Hematopoietic multipotent progenitor cell treated with erythropoietin and hydrocortisone succinate and interleukin-3 and kit ligand, for 17 days (in vitro differentiated cells): Measurements from ENCODE around the gene COASY.
"Not testable (repeated sequence)": the region's sequence is repeated elsewhere in the genome, so short reads cannot be mapped to it uniquely, and the experiment has no call there.

Source experiments
- DNase-seq: peaks from one replicate; pipeline ENCODE4 v3.0.0-alpha.2; 2015; ENCODE audit warnings: low spot score

The COASY gene

DNA sequence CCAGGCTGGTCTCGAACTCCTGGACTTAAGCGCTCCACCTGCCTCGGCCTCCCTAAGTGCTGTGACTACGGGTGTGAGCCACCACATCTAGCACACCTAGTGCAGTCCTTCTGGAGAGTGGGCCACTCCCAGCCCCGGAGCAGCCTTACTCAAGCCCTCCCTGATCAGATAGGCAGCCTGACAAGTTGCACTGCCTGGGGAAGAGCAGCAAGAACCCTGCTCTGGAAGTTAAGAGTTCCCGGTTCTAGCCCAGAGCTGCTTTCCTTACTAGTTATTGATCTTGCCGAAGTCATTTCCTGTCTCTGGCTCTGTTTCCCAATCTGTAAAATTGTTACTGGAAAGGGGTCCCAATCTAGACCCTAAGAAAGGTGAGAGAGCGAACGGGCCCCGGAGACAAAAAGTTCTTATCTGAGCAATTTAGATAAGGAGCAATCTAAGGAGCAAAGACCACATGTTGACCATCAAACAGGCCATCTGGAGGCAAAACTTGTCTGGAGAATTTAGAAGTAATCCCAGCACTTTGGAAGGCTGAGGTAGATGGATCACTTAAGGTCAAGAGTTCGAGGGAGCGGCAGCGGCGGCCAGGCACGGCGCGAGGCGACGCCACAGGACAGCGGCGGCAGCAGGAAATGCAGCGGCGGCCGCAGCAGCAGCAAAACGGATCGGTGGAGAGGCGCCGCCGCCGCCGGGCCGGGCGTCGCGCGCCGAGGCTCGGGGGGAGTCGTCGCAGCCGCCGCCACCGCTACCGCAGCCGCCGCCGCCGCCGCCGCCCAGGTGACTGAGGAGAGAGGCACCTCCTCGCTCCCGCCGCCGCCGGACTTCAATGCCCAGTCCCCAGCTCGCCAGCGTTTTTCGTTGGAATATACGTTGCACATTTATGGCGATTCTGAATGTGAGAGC, 30.2 kb upstream of the COASY start:
- DNase-seq, result peak; percentile 47

DNA sequence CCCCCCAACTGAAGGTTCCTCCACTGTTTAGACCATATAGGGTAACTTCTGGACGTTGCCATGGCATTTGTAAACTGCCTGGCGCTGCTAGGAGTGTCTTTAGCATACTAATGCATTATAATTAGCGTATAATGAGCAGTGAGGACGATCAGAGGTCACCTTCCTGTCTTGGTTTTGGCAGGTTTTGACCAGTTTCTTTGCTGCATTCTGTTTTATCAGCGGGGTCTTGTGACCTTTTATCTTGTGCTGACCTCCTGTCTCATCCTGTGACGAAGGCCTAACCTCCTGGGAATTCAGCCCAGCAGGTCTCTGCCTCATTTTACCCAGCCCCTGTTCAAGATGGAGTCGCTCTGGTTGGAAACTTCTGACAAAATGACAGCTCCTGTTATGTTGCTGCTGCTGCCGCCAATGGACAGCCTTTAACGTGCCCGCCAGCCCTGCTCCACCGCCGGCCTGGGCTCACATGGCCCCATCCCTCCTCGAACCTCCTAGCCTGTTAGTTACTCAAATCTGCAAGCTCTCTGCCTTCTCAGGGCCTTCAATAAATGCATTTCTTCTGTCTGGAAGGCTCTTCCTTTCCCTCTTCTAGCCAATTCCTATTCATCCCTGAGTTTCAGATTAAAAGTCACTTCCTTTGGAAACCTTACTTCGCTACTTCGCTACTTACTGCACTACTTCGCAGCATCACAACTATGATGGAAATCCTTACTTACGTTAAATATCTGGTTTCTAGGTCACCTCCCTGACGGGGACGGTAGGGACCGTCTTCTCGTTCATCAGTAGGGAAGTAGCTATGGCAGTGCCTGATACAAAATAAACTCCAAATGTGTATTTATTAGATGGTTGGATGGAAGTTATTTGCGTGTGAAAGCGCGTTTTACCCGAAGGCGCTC, 26.5 kb upstream of the COASY start:
- DNase-seq, result no peak

DNA sequence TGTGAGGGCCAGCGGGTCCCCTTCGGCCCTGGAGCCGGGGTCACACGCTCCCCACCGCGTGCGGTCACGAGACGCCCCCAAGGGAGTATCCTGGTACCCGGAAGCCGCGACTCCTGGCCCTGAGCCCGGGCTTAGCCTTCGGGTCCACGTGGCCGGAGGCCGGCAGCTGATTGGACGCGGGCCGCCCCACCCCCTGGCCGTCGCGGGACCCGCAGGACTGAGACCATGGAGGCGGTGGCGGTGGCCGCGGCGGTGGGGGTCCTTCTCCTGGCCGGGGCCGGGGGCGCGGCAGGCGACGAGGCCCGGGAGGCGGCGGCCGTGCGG, 25.9 kb upstream of the COASY start, which contains the start of gene NAGLU:
Gene NAGLU (plus strand): TSS at position 194 of the 324 bp plus-strand sequence. CDS start 32 bp downstream, at position 226.
- peak; percentile 88 for DNase-seq

DNA sequence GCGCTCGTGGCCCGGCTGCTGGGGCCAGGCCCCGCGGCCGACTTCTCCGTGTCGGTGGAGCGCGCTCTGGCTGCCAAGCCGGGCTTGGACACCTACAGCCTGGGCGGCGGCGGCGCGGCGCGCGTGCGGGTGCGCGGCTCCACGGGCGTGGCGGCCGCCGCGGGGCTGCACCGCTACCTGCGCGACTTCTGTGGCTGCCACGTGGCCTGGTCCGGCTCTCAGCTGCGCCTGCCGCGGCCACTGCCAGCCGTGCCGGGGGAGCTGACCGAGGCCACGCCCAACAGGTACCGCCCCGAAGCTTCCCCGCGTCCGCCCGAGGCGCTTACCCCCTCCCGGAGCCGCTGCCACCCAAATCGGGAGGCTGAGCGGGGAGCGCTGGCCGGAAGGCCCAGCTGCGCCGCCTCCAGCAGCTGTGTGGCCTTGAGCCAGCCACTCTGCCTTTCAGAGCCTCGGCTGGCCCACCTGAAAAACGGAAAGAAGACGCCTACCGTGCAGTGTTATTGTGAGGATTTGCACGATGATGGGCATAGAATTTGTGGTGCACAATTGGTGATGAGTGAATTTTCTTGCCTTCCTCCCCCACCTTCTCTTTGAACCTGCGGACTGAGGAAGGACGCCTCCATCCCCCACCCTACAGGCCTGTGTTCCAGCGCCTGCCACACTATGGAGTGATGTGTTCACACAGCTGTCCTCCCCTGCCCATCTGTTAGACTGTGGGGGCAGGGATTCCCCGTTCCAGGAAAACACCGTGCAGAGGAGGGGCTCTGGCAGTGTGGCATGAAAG, 25.4 kb upstream of the COASY start:
- peak; percentile 78 for DNase-seq

DNA sequence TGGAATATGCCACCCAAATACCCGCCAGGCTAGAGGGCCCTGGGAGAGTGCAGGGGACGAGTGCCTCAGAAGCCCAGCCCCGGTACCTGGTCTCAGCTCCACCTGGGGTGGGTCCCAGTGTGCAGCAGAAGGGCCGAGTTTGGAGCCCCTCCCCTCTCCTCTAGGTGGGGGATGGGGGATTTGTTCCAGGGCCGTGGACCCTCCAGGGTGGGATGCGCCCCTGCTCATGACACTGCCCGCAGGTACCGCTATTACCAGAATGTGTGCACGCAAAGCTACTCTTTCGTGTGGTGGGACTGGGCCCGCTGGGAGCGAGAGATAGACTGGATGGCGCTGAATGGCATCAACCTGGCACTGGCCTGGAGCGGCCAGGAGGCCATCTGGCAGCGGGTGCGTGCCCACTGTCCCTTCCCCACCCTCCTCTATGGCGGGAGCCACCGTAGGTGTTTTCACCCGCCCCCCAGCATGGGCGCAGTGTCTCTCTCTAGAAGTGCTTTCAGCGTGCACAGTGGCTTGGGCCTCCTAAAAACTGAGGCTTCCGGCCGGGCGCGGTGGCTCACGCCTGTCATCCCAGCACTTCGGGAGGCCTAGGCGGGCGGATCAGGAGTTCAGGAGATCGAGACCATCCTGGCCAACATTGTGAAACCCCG, 24.7 kb upstream of the COASY start:
- DNase-seq, result no peak

DNA sequence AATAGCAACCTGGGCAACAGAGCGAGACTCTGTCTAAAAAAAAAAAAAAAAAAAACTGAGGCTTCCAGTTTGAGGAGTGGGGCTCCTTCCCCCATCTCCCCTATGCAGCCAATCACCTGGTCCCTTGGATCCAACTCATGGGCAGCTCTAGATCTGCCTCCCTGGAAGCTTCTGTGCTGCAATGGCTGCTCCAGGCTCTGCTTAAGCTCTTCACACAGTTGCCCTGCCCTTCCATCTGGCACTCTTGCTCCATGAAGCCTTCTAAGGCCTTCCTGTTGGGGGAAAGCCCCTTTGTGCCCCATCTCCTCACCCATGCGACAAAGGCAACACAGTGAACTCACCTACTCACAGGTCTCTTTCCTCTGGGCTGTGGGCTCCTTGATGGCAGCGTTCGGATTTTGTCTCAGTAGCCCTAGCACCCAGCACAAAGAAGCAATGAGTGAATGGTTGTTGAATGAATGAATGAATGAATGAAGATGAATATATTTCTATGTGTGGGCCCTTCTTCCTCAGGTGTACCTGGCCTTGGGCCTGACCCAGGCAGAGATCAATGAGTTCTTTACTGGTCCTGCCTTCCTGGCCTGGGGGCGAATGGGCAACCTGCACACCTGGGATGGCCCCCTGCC, 24.0 kb upstream of the COASY start:
- no peak for DNase-seq

DNA sequence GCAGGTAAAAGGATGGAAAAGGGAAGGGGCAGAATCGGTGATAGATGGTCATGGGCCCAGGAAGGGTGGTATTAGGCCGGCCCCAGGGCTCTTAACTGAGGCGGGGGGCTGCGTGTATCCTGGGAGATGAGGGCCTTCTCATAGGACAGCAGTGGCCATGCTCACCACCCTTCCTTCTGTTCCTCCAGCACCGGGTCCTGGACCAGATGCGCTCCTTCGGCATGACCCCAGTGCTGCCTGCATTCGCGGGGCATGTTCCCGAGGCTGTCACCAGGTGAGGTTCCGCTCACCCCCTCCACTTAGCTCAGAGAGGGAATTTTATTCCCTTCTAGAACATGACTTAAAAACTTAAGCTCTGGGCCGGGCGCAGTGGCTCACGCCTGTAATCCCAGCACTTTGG, 23.5 kb upstream of the COASY start:
- no peak for DNase-seq

DNA sequence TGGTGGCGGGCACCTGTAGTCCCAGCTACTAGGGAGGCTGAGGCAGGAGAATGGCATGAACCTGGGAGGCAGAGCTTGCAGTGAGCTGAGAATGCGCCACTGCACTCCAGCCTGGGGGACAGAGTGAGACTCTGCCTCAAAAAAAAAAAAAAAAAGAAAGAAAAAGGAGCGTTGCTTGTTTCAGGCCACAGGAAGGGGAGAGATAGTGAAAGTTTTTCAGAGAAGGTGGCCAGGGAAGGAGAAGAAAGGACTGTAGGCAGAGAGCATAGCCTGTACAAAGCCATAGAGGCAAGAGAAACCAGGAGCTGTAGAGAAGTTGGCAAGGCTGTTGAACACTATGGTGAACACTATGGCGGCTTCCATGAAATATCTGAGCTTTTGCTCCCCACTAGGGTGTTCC, 21.4 kb upstream of the COASY start:
- DNase-seq, result not testable (repeated sequence)

DNA sequence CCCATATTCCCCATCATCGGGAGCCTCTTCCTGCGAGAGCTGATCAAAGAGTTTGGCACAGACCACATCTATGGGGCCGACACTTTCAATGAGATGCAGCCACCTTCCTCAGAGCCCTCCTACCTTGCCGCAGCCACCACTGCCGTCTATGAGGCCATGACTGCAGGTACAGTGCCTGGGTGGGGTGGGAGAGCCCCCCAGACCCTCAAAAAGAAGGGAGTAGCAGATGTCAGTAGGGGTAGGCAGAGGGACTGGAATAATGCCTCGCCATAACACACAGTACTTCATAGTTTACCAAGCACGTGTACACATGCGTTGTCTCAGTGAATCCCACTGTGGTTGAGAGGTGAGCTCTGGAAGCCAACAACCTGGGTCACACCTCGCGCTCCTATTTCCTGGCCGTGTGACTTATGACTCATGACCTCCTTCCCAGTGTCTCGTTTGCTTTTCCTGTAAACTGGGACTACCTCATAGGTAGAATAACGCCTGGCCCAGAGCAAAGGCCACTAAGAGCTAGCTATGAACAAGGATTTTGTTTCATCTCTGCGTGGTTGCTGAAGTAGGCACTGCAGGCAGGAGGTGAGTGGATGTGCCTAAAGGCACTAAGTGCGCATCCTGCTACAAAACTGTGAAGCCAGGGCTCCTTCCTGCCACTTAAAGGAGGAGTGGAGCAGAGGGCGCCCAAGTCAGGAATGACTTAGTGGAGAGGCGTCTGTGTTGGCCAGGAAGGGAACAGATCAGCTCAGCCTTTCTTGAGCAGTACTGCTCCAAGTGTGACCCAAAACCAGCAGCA, 20.7 kb upstream of the COASY start:
- no peak for DNase-seq

DNA sequence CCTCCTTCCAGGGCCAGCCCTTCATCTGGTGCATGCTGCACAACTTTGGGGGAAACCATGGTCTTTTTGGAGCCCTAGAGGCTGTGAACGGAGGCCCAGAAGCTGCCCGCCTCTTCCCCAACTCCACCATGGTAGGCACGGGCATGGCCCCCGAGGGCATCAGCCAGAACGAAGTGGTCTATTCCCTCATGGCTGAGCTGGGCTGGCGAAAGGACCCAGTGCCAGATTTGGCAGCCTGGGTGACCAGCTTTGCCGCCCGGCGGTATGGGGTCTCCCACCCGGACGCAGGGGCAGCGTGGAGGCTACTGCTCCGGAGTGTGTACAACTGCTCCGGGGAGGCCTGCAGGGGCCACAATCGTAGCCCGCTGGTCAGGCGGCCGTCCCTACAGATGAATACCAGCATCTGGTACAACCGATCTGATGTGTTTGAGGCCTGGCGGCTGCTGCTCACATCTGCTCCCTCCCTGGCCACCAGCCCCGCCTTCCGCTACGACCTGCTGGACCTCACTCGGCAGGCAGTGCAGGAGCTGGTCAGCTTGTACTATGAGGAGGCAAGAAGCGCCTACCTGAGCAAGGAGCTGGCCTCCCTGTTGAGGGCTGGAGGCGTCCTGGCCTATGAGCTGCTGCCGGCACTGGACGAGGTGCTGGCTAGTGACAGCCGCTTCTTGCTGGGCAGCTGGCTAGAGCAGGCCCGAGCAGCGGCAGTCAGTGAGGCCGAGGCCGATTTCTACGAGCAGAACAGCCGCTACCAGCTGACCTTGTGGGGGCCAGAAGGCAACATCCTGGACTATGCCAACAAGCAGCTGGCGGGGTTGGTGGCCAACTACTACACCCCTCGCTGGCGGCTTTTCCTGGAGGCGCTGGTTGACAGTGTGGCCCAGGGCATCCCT, 18.5 kb upstream of the COASY start:
- DNase-seq, result no peak

DNA sequence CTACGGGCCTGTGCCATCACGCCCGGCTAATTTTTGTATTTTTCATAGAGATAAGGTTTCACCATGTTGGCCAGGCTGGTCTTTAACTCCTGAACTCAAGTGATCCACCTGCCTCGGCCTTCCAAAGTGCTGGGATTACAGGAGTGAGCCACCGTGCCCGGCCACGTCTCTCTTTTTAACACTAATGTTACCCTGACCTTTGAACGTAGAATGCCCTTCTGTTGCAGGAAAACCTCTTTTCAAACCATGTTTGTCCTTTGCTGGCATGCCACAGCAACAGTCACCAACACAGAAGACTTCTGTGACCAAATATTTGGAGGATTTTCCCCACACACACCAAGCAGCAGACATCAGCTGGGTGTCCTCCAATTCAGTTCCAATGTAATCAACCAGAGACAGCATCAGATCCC, 17.1 kb upstream of the COASY start:
- DNase-seq, result no peak

DNA sequence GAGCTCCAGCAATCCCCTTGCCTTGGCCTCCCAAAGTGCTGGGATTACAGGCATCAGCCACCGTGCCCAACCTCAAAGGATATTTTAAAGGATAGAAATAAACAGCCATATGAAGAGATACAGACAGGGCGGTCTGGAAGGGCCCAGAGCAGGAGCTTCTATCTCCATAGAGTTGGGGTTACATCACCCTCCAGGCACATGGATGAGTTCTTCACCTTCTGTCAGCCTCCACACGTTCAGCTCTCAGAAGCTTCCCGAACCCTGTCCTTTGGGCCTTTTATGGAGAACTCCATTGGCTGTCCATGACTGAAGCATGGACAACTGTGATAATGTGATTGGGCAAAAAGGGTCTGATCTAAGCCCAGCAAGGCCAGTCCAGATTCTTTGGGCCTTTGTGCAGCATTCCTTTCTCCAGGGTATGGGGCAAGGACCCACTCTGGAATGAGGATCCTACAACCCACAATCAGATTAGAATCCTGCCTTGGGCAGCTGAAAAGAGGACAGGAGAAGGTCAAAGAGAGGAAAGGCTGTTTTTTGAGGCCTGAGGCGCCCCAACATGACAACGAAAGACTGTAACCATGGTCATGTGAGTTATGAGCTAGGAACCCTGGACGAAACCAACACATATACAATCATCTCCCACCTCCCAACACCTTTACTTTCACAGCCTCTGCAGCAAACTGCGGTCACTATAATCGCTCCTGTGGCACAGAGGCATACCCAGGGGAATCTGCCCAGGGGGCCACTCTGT, 16.0 kb upstream of the COASY start:
- DNase-seq, result not testable (repeated sequence)

DNA sequence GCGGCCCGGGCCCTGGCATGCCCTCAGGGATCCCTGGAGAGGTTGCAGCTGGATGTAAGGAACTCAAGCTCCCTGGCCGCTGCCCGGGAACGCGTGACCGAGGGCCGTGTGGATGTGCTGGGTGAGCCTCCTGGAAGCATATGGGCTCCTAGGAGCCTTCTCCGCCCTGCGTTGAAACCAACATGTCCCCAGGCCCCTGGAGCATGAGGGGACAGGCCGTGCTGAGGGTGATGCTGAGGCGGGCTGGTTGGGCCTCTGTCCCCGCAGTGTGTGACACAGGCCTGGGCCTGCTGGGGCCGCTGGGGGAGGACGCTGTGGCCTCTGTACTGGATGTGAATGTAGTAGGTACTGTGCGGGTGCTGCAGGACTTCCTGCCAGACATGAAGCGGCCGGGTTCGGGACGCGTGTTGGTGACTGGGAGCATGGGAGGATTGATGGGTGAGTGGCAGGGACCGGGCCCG, 14.9 kb upstream of the COASY start:
- no peak for DNase-seq

DNA sequence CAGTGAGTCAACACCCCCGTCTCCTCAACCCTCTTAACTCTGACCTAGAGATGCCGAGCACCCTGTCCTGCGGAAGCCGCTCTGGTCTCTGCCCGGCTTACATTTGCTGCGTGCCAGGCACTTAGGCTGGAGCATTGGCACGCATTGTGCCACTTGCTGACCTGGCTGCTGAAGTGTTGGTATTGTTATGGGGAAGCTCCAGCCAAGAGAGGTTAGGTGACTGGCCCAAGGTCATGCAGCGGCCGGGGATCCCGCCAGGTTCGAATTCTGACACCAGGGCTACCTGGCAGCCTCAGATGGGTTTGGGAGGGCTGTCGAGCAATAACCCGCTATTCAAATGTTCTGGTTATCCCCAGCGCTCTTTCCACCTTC, 14.3 kb upstream of the COASY start:
- DNase-seq, result no peak

DNA sequence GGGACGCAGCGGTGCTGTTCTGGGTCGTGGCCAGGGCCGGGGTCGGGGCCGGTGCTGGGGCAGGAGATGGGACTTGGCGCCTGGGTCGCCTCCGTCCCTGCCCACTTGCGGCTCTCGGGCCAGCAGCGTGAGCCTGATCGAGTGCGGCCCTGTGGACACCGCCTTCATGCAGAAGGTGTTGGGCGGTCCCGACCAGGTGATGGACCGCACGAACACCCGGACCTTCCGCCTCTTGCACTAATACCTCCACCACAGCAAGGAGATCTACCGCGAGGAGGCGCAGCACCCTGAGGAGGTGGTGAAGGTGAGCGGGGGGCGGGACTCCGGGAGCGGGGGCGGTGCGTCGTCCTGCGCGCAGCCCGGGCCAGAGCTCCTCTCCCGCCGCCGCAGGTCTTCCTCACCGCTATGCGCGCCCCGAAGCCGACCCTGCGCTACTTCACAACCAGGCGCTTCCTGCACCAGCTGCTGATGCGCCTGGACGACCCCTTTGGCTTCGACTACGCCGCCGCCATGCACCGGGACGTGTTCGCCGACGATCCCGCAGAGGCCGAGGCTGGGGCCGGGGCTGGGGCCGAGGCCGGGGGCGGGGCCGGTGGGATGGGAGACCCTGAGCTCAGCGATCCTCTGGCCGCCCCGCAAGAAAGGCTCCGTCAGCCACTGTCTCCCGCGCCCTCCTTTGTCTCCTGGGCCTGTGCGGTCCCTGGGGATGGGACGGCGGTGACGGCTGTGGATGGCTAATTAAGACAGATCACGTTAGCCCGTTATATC, 13.7 kb upstream of the COASY start:
- peak; percentile 28 for DNase-seq

DNA sequence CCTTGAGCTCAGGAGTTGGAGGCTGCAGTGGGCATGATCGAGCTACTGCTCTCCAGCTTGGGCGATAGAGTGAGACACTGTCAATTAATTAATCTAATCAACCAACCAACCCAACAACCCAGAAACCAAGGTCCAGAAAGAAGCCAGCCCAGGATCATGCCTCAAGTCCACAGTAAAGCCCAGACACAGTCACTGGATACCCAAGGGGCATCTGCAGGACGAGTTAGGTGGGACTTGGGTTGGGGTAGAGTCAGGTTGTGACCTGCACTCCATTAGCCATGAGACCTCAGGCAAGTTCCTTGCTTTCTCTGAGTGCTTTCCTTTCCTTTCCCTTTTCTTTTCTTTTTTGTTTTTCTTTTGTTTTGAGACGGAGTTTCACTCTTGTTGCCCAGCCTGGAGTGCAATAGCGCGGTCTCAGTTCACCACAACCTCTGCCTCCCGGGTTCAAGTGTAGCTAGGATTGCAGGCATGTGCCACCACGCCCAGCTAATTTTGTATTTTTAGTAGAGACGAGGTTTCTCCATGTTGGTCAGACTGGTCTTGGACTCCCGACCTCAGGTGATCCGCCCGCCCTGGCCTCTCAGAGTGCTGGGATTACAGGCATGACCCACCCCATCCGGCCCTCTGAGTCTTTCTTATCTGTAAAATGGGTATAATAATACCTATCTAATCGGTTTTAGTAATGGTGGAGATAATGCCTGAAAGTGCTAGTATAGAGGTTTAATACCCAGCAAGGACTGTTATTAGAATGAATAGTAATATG, 12.8 kb upstream of the COASY start:
- no peak for DNase-seq

DNA sequence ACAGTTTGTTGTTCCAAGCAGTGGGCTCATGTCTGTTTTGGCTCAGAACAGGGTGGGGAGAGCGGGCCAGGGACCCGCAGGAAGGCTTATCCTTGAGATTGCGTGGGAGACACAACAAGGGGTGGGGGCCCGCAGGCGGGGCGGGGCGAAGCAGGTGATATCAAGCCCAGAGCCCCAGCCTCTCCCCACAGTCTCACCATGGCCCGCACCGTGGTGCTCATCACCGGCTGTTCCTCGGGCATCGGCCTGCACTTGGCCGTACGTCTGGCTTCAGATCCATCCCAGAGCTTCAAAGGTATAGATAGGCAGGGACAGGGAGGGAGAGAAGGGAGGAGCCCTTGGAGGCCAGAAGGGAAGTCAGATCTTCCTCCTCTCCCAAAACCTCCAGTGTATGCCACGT, 9.2 kb upstream of the COASY start, which contains the start of gene HSD17B1:
Gene HSD17B1 (plus strand): TSS at position 188 of the 400 bp plus-strand sequence. CDS start 11 bp downstream, at position 199.
- not testable (repeated sequence) for DNase-seq
